Parathyroid adenoma (tissue), 2 donors: ENCODE measurements around the gene PARVA.

Source experiments
- H2AFZ ChIP-seq: fragments of 300-600 bp; sonication (generic); one replicate; pipeline ENCODE4 v1.7.0; 2017; ENCODE audit warnings: antibody characterized with exemption, mild to moderate bottlenecking
- H3K27ac ChIP-seq: fragments of 300-600 bp; sonication (generic); one replicate; pipeline ENCODE4 v1.7.0; 2017
- H3K27me3 ChIP-seq: fragments of 300-600 bp; sonication (generic); one replicate; pipeline ENCODE4 v1.7.0; 2017; ENCODE audit warnings: low read length; ENCODE audit not compliant: control insufficient read depth, insufficient read depth
- H3K36me3 ChIP-seq: fragments of 300-600 bp; sonication (generic); one replicate; pipeline ENCODE4 v1.7.0; 2017; ENCODE audit warnings: low read length; ENCODE audit not compliant: control insufficient read depth, insufficient read depth
- H3K4me1 ChIP-seq: fragments of 300-600 bp; sonication (generic); one replicate; pipeline ENCODE4 v1.7.0; 2017; ENCODE audit warnings: control low read depth
- H3K4me2 ChIP-seq: fragments of 300-600 bp; sonication (generic); one replicate; pipeline ENCODE4 v1.7.0; 2017; ENCODE audit warnings: low read length
- H3K4me3 ChIP-seq: fragments of 300-600 bp; sonication (generic); one replicate; pipeline ENCODE4 v1.7.0; 2017; ENCODE audit warnings: low read depth, low read length
- H3K79me2 ChIP-seq: fragments of 300-600 bp; sonication (generic); one replicate; pipeline ENCODE4 v1.7.0; 2017; ENCODE audit warnings: control low read depth
- H3K9ac ChIP-seq: fragments of 300-600 bp; sonication (generic); one replicate; pipeline ENCODE4 v1.7.0; 2017; ENCODE audit warnings: mild to moderate bottlenecking
- H3K9me3 ChIP-seq: fragments of 300-600 bp; sonication (generic); one replicate; pipeline ENCODE4 v1.7.0; 2017; ENCODE audit warnings: low read length; ENCODE audit not compliant: control insufficient read depth
- TF ChIP-seq, protein P1 (sequence below): fragments of 300-600 bp; sonication (generic); IDR thresholded peaks from one replicate; pipeline ENCODE4 v1.7.0; 2017; ENCODE audit warnings: antibody characterized with exemption, mild to moderate bottlenecking
- donor health status: primary hyperparathyroidism.

The PARVA gene

DNA sequence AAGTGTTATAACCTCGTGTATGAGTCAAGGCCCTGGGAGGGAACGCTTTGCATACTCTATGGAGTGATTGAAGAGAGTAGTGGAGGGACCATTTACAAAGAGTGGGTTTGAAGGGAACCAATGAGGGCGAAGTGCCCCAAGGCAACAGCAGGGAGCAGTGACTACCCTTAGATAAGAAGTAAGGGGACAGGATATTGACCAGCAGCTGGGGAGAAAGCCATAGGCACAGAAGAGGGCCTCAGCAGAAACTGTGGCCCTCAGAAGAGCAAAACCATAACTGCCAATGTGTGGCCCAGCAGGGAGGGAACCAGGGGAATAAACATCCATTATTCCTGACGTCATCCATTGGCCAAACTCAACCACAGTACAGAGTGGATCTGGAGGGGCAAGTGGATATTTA is 24.7 kb downstream of the PARVA start:
- Histone ChIP-seq H3K27ac (no peak overlapping the region), H2AFZ (no peak overlapping the region), H3K4me3 (no peak overlapping the region), H3K9ac (no peak overlapping the region), H3K79me2 (peaks cover 9% of the 10 kb centered on the region), H3K27me3 (no peaks in the 10 kb centered on the region), H3K4me2 (no peak overlapping the region), H3K4me1 (no peaks in the 10 kb centered on the region), H3K9me3 (no peaks in the 10 kb centered on the region), H3K36me3 (no peaks in the 10 kb centered on the region)
- TF ChIP-seq, protein P1, sequence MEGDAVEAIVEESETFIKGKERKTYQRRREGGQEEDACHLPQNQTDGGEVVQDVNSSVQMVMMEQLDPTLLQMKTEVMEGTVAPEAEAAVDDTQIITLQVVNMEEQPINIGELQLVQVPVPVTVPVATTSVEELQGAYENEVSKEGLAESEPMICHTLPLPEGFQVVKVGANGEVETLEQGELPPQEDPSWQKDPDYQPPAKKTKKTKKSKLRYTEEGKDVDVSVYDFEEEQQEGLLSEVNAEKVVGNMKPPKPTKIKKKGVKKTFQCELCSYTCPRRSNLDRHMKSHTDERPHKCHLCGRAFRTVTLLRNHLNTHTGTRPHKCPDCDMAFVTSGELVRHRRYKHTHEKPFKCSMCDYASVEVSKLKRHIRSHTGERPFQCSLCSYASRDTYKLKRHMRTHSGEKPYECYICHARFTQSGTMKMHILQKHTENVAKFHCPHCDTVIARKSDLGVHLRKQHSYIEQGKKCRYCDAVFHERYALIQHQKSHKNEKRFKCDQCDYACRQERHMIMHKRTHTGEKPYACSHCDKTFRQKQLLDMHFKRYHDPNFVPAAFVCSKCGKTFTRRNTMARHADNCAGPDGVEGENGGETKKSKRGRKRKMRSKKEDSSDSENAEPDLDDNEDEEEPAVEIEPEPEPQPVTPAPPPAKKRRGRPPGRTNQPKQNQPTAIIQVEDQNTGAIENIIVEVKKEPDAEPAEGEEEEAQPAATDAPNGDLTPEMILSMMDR = no peak

DNA sequence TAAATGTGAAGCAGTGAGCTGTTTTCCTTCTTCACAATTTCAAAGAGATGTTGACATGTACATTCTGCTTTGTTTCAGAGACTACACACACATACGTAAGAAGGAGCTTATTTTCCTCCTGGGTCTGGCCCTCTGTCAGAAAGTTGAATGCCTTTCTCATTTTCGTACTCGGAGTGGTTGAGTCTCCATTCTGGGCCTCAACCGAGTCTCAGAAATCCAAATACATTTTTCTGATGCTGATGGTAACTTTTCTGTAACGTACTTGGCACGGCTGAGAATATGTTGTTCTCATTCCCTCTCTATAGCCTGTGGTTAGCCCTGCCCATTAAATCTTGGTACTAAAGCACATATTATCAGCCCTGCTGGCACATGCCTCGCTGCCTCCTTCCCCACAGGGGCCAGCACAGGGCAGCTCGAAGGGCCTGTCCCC is 25.3 kb downstream of the PARVA start:
- Histone ChIP-seq H3K36me3 (no peaks in the 10 kb centered on the region), H3K4me1 (no peaks in the 10 kb centered on the region), H3K27me3 (no peaks in the 10 kb centered on the region), H3K27ac (no peak overlapping the region), H2AFZ (no peak overlapping the region), H3K79me2 (peaks cover 9% of the 10 kb centered on the region), H3K9me3 (no peaks in the 10 kb centered on the region), H3K4me2 (no peak overlapping the region), H3K9ac (no peak overlapping the region), H3K4me3 (no peak overlapping the region)
- TF ChIP-seq, protein P1 = no peak

DNA sequence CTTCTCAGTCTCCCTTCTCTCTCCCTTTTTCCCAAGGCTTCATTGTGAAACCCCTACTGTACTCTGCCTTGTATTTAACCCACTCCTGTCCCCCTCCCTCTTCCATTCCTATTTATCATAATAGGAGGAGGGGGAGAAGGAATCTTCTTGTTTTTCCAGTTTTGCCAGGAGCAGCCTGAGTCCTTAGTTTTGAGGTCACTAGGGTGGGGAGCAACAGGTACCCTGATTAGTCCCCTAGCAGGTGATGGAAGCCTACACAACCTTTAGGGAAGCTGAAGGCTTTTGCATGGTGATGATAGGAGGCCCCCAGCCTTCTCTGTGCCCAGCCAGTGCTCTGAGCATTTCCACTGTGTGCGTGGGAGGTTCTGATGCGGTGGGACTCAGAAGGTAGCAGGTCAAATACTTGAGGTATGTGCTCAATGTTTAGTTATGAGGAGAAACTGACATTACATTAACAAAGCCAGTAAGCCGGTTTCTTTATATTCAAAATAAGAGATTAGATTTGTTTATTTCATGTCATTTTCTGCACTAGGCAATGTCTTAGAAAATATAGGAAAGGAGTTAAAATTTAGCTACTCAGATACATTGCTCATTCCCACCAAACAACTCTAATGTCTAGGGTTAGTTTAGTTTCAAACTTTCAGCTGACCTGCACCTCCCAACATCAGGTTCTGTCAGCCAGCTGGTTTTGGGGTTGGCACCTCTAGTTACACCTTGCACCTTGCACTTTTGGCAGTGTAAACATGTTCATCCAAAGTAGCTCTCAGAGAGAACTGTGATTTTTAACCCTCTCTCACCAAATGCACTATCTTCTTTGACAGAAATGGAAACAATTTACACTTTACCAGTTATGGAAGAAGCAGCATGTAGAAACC is 26.0 kb downstream of the PARVA start:
- H2AFZ ChIP-seq = no peak overlapping the region
- H3K27ac ChIP-seq = no peak overlapping the region
- H3K4me2 ChIP-seq = no peak overlapping the region
- TF ChIP-seq, protein P1 = no peak
- no peaks in the 10 kb centered on the region for H3K9me3 ChIP-seq
- H3K36me3 ChIP-seq = no peaks in the 10 kb centered on the region
- H3K4me3 ChIP-seq = no peak overlapping the region
- H3K9ac ChIP-seq = no peak overlapping the region
- no peaks in the 10 kb centered on the region for H3K4me1 ChIP-seq
- no peaks in the 10 kb centered on the region for H3K27me3 ChIP-seq
- H3K79me2 ChIP-seq = peaks cover 9% of the 10 kb centered on the region

DNA sequence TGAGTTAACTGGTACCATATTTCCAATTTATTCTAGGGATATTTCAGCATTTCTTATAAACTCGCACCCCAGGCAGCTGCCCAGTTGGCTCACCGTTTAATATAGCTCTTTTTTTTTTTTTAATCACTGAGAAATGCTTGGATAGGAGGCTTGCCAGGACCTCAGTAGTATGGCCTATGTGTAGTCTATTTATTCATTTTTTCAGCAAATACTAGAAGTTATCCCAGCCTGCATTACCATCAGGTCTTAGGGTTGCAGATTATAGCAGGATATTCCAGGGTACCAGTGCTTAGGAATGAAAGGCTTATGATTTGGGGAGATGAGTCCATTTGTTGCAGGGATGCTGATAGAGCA is 26.6 kb downstream of the PARVA start:
- no peak overlapping the region for H3K9ac ChIP-seq

More for the DNA sequence above, 26.6 kb downstream of the PARVA start:
- Histone ChIP-seq H3K4me2 (no peak overlapping the region), H3K27me3 (no peaks in the 10 kb centered on the region), H3K27ac (no peak overlapping the region), H3K4me1 (no peaks in the 10 kb centered on the region), H3K79me2 (peaks cover 9% of the 10 kb centered on the region), H3K36me3 (no peaks in the 10 kb centered on the region), H3K4me3 (no peak overlapping the region), H2AFZ (no peak overlapping the region), H3K9me3 (no peaks in the 10 kb centered on the region)
- TF ChIP-seq, protein P1 = no peak
